Measurements from ENCODE around the gene REG4. TPM values are rescaled to one million over a fixed set of nuclear protein-coding genes. Genes with fewer than 3 reads are reported as not detected.
A peak's percentile ranks its signal among the peaks of the same experiment; 100 is the strongest.

REG4 gene
- total RNA-seq, 1 donor from 2014 or later: not detected

DNA sequence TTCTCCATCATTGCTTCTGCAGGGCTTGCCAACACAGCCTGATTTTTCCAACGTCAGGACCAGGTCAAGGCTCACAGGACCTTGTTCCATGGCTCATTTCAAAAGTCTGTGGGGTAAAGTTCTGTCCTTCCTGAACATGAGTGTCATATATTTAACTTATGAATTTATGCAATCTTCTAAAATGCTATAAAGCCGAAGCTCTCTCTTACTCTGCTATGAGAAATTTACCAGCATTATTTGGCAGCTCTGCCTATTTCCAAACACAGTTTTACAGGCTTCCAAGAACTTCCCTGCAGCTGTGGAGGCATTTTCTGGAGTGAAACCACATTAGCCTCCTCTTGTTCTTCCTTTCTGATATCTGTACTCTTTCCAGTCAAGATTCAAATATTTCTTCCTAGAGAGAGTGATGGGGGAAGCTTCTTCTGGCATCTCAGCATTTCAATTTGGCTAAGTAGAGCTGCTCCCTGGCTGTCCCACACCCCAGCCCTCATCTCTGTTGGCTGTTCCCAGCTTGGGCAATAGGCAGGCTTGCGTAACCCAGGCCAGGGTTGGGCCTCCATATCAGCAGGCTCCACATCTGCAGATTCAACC is 27.0 kb downstream of the REG4 start:
- intact Hi-C loops (cut with micrococcal nuclease): no loop called here
- peak; percentile 79 for DNase-seq
- peak; percentile 89 for ATAC-seq

GRCh38 chr1:119783354-119784185 is 27.7 kb downstream of the REG4 start:
- ATAC-seq: peak; percentile 49
- intact Hi-C loops (cut with micrococcal nuclease): no loop called here
- no peak for DNase-seq

DNA sequence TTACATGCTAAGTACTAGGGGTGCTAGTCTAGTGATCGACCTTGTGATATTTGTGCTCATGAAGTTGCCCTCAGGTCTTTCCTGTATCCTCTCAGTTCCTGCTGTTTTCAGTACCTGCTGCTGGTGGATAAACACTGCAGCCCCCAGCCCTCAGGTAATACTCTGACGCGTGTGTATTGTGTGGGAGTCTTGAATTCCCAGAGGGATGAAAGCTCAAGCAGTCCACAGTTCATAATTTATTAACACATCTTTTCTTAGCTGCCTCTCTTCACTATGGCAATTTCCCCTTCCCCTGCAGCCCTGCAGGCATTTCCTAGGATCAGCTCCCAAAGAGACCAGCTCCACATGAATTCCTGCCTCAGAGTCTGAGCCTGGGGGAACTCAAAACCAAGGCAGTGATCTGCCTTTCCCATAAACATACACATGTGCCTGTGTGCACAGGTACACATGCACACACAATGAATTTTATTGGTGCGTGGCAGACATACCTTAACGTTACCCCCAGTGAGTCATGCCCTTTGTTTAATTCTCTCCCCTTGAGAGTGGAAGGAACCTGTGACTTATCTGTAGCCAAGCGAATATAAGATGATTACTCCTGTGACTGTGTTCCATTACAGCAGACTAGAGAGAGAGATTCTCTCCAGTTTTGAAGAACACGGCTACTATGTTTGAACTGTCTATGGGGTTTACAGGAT is 28.5 kb downstream of the REG4 start:
- intact Hi-C loops (cut with micrococcal nuclease): no loop called here
- ATAC-seq (no peak), DNase-seq (no peak)

DNA sequence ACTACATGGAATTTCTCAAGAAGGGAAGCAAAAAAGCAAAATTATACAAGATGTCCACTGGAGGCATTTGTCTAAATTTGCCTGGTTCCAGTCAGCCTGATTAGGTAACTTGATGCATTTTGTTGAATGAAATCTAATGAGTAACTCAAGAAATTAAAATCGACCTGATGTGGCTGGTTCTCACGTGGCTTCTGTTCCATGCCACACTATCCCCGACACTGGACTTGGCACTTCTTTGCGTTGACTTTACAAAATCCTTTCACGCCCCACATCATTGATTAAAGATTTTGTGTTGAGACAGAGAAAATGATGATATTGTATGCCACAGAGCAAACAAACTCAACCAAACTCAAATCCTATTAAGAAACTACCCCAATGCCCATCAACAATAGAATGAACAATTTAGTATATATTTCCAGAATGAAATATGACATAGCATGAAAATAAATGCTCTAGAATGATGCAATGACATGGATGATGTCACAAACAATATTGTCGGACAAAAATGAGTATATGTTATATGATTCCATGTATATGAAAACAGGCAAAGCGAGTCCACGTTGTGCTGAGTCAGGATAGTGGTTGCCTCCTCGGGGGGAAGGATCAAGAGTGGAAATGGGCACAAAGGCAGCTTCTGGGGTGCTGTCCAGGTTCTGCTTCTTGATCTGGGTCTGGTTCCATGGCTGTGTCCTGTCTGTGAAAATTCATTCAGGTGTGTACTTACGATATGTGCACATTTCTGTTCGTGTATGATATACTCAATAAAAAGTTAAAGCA is 29.6 kb downstream of the REG4 start:
- no peak for DNase-seq
- intact Hi-C loops (cut with micrococcal nuclease): no loop called here
- ATAC-seq: no peak

- no peak for DNase-seq
- intact Hi-C loops (cut with micrococcal nuclease): no loop called here
- ATAC-seq: peak; percentile 80
Observed at GRCh38 chr1:119779869-119780356, 31.3 kb downstream of the REG4 start.

- DNase-seq (no peak), ATAC-seq (no peak)
- intact Hi-C loops (cut with micrococcal nuclease): no loop called here
Observed at GRCh38 chr1:119778886-119779560, 32.2 kb downstream of the REG4 start.

GRCh38 chr1:119778359-119778758 is 32.9 kb downstream of the REG4 start:
- DNase-seq (no peak), ATAC-seq (no peak)
- intact Hi-C loops (cut with micrococcal nuclease): no loop called here

- ATAC-seq (no peak), DNase-seq (no peak)
- intact Hi-C loops (cut with micrococcal nuclease): no loop called here
Observed at GRCh38 chr1:119774746-119775490, 36.3 kb downstream of the REG4 start.

- no peak for DNase-seq
- ATAC-seq: peak; percentile 79
- intact Hi-C loops (cut with micrococcal nuclease): no loop called here
Observed at GRCh38 chr1:119773711-119774241, 37.5 kb downstream of the REG4 start.

DNA sequence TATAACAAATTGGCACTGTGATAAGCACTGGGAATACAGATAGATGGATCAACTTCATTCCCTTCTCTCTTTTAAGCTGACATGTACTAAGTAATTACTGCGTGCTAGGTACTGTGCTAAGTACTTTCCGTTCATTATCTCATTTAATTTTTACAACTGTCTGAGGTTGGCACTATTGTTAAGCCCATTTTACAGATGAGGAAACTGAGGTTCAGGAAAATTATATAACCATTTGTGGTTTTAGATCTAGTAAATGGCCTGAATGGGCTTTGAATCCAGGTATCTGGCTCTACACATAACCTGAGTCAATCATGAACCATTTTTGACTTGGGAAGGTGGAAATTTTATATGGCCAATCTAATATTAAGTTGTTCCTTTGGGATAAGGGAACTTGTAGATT is 39.0 kb downstream of the REG4 start:
- DNase-seq (no peak), ATAC-seq (no peak)
- intact Hi-C loops (cut with micrococcal nuclease): no loop called here

DNA sequence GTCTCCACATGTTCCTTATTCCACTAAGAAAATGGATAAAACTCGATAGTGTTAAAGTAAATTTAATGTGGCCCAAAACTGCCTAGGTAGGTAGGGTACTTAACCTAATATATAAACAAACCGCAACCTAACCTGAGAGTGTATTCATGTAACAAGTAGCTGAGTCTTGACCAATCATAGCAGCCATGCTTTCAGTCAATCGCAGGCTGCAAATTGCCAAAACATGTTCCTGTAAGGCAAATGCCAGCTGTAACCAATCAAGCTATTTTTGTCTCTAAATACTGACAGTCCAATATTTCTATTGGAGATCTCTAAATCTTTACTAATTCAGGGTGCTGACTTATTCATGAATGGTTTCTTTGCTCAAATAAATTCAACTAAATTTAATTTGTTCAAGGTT is 39.5 kb downstream of the REG4 start:
- ATAC-seq (no peak), DNase-seq (no peak)
- intact Hi-C loops (cut with micrococcal nuclease): no loop called here

- intact Hi-C loops (cut with micrococcal nuclease): no loop called here
- ATAC-seq: no peak
- peak; percentile 58 for DNase-seq
Observed at GRCh38 chr1:119771016-119771415, 40.2 kb downstream of the REG4 start.

DNA sequence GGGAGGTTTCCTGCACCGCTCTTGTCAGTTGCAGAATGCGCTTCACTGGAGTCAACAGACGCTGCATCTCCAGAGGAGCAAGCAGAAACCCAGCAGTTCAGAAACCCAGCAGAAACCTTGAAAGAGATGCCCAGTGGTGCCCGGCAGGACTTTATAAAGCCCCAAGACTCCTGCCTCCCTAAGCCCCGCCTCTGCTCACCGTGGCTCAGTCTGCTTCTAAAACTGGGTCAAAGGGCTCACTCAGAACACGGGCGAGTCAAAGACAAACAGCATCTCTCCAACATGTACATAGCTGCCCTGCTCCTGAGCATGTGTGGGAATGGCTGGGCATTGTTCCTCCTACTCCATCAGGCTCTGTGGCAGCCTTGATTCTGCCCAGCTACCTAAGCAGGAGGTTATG is 42.5 kb downstream of the REG4 start, which contains the start of gene HMGCS2:
HMGCS2 (minus strand) TSS at position 128 of the 400 bp plus-strand sequence; CDS start at position 67, 61 bp downstream.
- DNase-seq: peak; percentile 56
- peak; percentile 81 for ATAC-seq
- intact Hi-C loops (cut with micrococcal nuclease): no loop called here

DNA sequence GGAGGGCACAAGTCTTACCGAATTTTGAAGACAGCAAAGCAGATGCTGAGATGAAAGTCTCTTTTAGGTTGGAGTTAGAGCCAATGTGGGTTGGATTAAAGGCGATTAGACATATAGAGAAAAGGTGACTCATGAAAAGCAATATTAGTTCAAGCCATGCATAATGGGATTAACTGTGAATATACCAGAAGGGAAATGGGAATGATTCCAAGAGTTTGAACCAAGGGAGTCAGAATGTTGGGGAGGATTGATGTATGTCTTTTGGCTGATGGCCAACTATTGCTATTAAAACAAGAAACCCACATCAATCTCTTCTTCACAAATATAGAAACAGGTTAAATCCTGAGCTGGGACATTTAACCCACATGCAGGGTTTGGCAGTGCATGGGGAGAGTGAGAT is 43.8 kb downstream of the REG4 start:
- ATAC-seq (no peak), DNase-seq (no peak)
- intact Hi-C loops (cut with micrococcal nuclease): no loop called here

DNA sequence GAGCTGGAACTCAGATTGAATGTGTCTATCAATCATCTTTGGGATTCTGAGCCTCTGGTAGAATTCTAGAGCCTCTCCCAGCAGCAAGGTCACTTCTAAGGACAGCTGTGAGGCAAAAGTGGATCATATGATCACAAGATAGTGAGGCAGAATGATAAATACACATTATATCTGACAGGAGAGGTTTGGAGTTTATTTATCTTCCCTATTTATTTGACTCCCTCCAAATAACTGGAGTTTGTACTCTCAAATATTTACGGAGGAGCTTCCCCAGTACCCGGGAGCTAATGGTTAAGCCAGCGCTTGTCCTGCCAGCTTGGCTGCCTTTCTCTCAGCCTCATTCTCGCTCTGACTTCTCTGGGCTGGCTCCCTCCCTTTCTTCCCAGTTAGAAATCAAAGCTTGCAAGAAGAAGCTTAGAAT is 44.9 kb downstream of the REG4 start:
- intact Hi-C loops (cut with micrococcal nuclease): no loop called here
- peak; percentile 55 for ATAC-seq
- no peak for DNase-seq

GRCh38 chr1:119764220-119764619 is 47.0 kb downstream of the REG4 start:
- intact Hi-C loops (cut with micrococcal nuclease): no loop called here
- ATAC-seq: peak; percentile 41
- no peak for DNase-seq

- ATAC-seq (no peak), DNase-seq (no peak)
- intact Hi-C loops (cut with micrococcal nuclease): no loop called here
Observed at GRCh38 chr1:119762953-119763352, 48.3 kb downstream of the REG4 start.

- DNase-seq (no peak), ATAC-seq (no peak)
- intact Hi-C loops (cut with micrococcal nuclease): no loop called here
Observed at GRCh38 chr1:119762409-119762808, 48.9 kb downstream of the REG4 start.
